Measurements from ENCODE around the gene KIF13A. TPM values are rescaled to one million over a fixed set of nuclear protein-coding genes. Genes with fewer than 3 reads are reported as not detected.
"Not testable (repeated sequence)": the region's sequence is repeated elsewhere in the genome, so short reads cannot be mapped to it uniquely, and the experiment has no call there.

Gene KIF13A
- total RNA-seq, 5 donors from 2014 or later (not counting 1 experiment from before 2014, with no cell fraction given) = 0.55 to 2.0 (median 0.92) TPM

DNA sequence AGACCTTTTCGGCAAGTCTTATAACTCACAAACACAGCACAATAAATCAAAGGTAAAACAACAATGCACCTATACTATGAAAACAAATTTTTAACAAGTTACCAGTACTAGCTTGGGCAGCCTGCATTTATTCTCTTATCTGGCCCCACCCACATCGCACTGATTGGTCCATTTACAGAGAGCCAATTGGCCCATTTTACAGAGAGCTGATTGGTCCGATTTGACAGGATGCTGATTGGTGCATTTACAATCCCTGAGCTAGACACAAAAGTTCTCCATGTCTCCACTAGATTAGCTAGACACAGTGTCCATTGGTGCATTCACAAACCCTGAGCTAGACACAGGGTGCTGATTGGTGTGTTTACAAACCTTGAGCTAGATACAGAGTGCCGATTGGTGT, 23.1 kb upstream of the KIF13A start:
- H3K36me3 ChIP-seq (ENCODE audit: control insufficient read depth in 2 of 2, extremely low read depth in 1 of 2, insufficient read depth in 1 of 2, low read length in 1 of 2); POLR2A ChIA-PET; DNase-seq; H3K27me3 Mint-ChIP-seq; H3K4me3 Mint-ChIP-seq; H3K27me3 ChIP-seq (replicated peaks in 1 of 2; ENCODE audit: control insufficient read depth in 2 of 2, extremely low read depth in 1 of 2, insufficient read depth in 2 of 2, low read length in 1 of 2); H3K27ac ChIP-seq (ENCODE audit: low read length); H3K27ac Mint-ChIP-seq; H3K4me1 Mint-ChIP-seq; H3K4me3 ChIP-seq (ENCODE audit: control insufficient read depth in 1 of 2, extremely low read depth in 1 of 2, low read length in 1 of 2); H3K9me3 ChIP-seq; H3K9me3 Mint-ChIP-seq; H3K4me1 ChIP-seq (ENCODE audit: control insufficient read depth in 1 of 2, extremely low read depth in 1 of 2, insufficient read depth in 2 of 2, low read length in 2 of 2); ATAC-seq (replicated peaks in 1 of 4); CTCF ChIA-PET; H3K36me3 Mint-ChIP-seq: not testable (repeated sequence)
- WGBS (ENCODE audit: insufficient coverage) = 100% methylated on average over 3 of the region's 4 CpGs

DNA sequence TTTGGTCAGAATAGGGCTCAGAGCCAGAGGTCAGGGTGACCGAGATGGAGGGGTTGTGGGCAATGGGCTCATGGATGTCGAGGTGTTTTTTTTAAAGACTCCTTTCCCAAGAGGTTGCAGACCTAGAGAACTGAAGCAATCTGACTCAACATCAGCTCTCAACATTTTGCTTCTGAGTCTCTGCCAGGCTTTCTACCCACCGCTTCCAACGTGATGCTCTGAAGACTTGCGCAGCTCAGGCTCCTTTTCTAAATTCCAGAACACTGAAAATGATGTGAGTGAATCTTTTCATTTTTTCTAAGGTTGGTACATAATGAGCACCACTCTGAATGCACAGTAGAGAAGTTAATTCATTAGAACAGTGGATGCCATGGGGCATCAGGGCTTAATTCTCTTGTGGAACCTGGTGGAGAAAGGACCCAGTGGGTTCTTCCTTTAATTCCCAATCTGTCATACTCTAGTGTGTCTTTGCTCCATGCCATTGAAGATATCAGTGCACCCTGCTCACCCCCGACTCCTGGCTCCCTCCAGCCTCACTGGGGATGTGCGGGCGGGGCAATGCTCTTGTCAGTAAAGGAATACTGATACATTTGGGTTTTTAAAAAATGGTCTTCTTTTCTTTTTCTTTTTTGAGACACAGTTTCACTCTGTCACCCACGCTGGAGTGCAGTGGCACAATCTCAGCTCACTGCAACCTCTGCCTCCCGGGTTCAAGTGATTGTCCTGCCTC, 17.0 kb upstream of the KIF13A start:
- WGBS (ENCODE audit: insufficient coverage) = no CpG with 5 or more reads among the region's 10 CpGs
- Histone ChIP-seq H3K9me3 (no peaks in the 10 kb centered on the region), H3K27me3 (replicated peaks in 1 of 2; ENCODE audit: control insufficient read depth in 2 of 2, extremely low read depth in 1 of 2, insufficient read depth in 2 of 2, low read length in 1 of 2) (no peaks in the 10 kb centered on the region), H3K4me3 (ENCODE audit: control insufficient read depth in 1 of 2, extremely low read depth in 1 of 2, low read length in 1 of 2) (no peak overlapping the region), H3K27ac (ENCODE audit: low read length) (no peak overlapping the region), H3K36me3 (ENCODE audit: control insufficient read depth in 2 of 2, extremely low read depth in 1 of 2, insufficient read depth in 1 of 2, low read length in 1 of 2) (no peaks in the 10 kb centered on the region), H3K4me1 (ENCODE audit: control insufficient read depth in 1 of 2, extremely low read depth in 1 of 2, insufficient read depth in 2 of 2, low read length in 2 of 2) (no peaks in the 10 kb centered on the region)
- H3K36me3 Mint-ChIP-seq = no peaks in the 10 kb centered on the region
- H3K27ac Mint-ChIP-seq = no peak overlapping the region
- peaks cover under 1 to 7% of the 10 kb centered on the region in 2 donors for H3K27me3 Mint-ChIP-seq
- DNase-seq (no peak), ATAC-seq (replicated peaks in 1 of 4) (no peak)
- POLR2A ChIA-PET = interaction anchor here in 1 of 2 donors (0.6 kb wide), 1 partner anchor 10 kb away, joined by 3 read pairs; no protein-coding TSS in a partner anchor
- no peak overlapping the region for H3K4me3 Mint-ChIP-seq
- no peaks in the 10 kb centered on the region for H3K4me1 Mint-ChIP-seq
- H3K9me3 Mint-ChIP-seq = no peaks in the 10 kb centered on the region
- CTCF ChIA-PET = no interaction called here

DNA sequence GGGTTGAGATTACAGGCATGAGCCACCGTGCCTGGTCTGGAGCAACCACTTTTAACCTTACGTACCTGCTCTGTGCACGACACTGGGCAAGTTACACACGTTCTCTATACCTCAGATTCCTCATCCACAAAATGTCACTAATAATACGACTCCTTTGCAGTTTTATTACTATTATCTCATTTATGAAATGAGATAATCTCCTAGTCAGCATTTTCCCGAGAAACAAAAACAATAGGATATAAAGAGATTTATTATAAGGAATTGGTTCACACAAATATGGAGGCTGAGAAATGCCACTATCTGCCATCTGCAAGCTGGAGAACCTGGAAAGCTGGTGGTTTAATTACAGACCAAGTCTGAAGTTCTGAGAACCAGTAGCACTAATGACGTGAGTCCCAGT, 12.0 kb upstream of the KIF13A start:
- Mint-ChIP-seq H3K4me3 (no peak overlapping the region), H3K4me1 (no peaks in the 10 kb centered on the region), H3K9me3 (no peaks in the 10 kb centered on the region), H3K27ac (no peak overlapping the region), H3K27me3 (peaks cover 21 to 38% of the 10 kb centered on the region in 2 donors), H3K36me3 (no peaks in the 10 kb centered on the region)
- no peaks in the 10 kb centered on the region for H3K9me3 ChIP-seq
- POLR2A ChIA-PET = no interaction called here
- no peaks in the 10 kb centered on the region for H3K4me1 ChIP-seq (ENCODE audit: control insufficient read depth in 1 of 2, extremely low read depth in 1 of 2, insufficient read depth in 2 of 2, low read length in 2 of 2)
- ATAC-seq (replicated peaks in 1 of 4) (no peak), DNase-seq (no peak)
- WGBS (ENCODE audit: insufficient coverage) = 71% methylated on average over 2 of the region's 7 CpGs
- H3K4me3 ChIP-seq (ENCODE audit: control insufficient read depth in 1 of 2, extremely low read depth in 1 of 2, low read length in 1 of 2) = no peak overlapping the region
- no peak overlapping the region for H3K27ac ChIP-seq (ENCODE audit: low read length)
- CTCF ChIA-PET = no interaction called here
- no peaks in the 10 kb centered on the region for H3K36me3 ChIP-seq (ENCODE audit: control insufficient read depth in 2 of 2, extremely low read depth in 1 of 2, insufficient read depth in 1 of 2, low read length in 1 of 2)
- peaks cover 0 to 3% of the 10 kb centered on the region in 2 experiments for H3K27me3 ChIP-seq (replicated peaks in 1 of 2; ENCODE audit: control insufficient read depth in 2 of 2, extremely low read depth in 1 of 2, insufficient read depth in 2 of 2, low read length in 1 of 2)

DNA sequence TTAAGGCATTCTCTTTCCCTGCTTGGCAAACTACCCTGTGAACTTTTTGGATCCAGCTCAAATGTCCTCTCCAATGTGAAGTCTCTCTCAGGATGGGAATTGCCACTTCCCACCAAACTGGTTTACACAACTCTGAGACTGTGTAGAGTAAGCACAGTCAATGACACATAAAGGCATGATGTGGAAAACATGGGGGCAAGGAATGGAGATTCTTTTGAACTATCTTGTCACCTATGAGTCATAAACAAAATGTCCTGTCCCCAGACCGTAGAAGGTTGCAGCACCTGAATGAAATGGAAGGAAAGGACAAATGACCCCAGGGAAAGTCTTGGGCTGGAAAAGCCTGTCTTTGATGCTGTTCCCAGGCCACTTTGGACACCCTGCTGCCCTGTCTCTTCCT, 11.0 kb upstream of the KIF13A start:
- H3K36me3 Mint-ChIP-seq = no peaks in the 10 kb centered on the region
- no peaks in the 10 kb centered on the region for H3K4me1 ChIP-seq (ENCODE audit: control insufficient read depth in 1 of 2, extremely low read depth in 1 of 2, insufficient read depth in 2 of 2, low read length in 2 of 2)
- CTCF ChIA-PET = no interaction called here

DNA sequence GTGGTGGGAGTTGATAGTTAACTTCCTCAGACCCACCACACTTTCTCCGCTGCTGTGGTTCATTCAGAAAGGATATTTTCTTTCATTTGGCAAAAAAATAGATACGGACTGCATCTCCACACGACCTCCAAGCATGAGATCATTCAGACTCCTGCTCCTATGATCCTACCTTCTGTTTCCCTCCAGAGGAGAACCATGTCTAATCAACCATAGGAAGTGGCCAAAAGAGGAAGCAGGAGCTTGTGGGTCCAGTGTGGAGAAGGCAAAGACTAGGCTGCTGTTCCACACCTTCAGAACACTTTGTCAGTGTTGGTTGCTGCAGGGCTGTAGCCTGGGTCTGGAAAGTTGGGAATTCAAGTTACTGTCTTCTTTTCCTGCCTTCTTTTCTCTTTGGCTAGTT, 10.6 kb upstream of the KIF13A start:
- Mint-ChIP-seq H3K27me3 (peaks cover 26 to 42% of the 10 kb centered on the region in 2 donors), H3K27ac (no peak overlapping the region), H3K36me3 (no peaks in the 10 kb centered on the region), H3K4me3 (no peak overlapping the region), H3K4me1 (no peaks in the 10 kb centered on the region), H3K9me3 (no peaks in the 10 kb centered on the region)
- ChIA-PET POLR2A (no interaction called here), CTCF (no interaction called here)
- ATAC-seq (replicated peaks in 1 of 4) = no peak
- no peak overlapping the region for H3K4me3 ChIP-seq (ENCODE audit: control insufficient read depth in 1 of 2, extremely low read depth in 1 of 2, low read length in 1 of 2)
- no peaks in the 10 kb centered on the region for H3K9me3 ChIP-seq
- H3K27me3 ChIP-seq (replicated peaks in 1 of 2; ENCODE audit: control insufficient read depth in 2 of 2, extremely low read depth in 1 of 2, insufficient read depth in 2 of 2, low read length in 1 of 2) = peaks cover 0 to 7% of the 10 kb centered on the region in 2 experiments
- no peaks in the 10 kb centered on the region for H3K36me3 ChIP-seq (ENCODE audit: control insufficient read depth in 2 of 2, extremely low read depth in 1 of 2, insufficient read depth in 1 of 2, low read length in 1 of 2)
- WGBS (ENCODE audit: insufficient coverage) = no CpG with 5 or more reads among the region's 3 CpGs
- H3K27ac ChIP-seq (ENCODE audit: low read length) = no peak overlapping the region
- no peak for DNase-seq
- no peaks in the 10 kb centered on the region for H3K4me1 ChIP-seq (ENCODE audit: control insufficient read depth in 1 of 2, extremely low read depth in 1 of 2, insufficient read depth in 2 of 2, low read length in 2 of 2)

More for the DNA sequence above, 11.0 kb upstream of the KIF13A start:
- H3K4me3 Mint-ChIP-seq = no peak overlapping the region
- Histone ChIP-seq H3K36me3 (ENCODE audit: control insufficient read depth in 2 of 2, extremely low read depth in 1 of 2, insufficient read depth in 1 of 2, low read length in 1 of 2) (no peaks in the 10 kb centered on the region), H3K9me3 (no peaks in the 10 kb centered on the region), H3K27ac (ENCODE audit: low read length) (no peak overlapping the region), H3K27me3 (replicated peaks in 1 of 2; ENCODE audit: control insufficient read depth in 2 of 2, extremely low read depth in 1 of 2, insufficient read depth in 2 of 2, low read length in 1 of 2) (peaks cover 0 to 6% of the 10 kb centered on the region in 2 experiments), H3K4me3 (ENCODE audit: control insufficient read depth in 1 of 2, extremely low read depth in 1 of 2, low read length in 1 of 2) (no peak overlapping the region)
- 43% methylated on average over 1 of the region's 1 CpG for WGBS (ENCODE audit: insufficient coverage)
- no peaks in the 10 kb centered on the region for H3K9me3 Mint-ChIP-seq
- H3K4me1 Mint-ChIP-seq = no peaks in the 10 kb centered on the region
- ATAC-seq (replicated peaks in 1 of 4) (no peak), DNase-seq (no peak)
- POLR2A ChIA-PET = no interaction called here
- H3K27me3 Mint-ChIP-seq = peaks cover 23 to 41% of the 10 kb centered on the region in 2 donors
- H3K27ac Mint-ChIP-seq = no peak overlapping the region

DNA sequence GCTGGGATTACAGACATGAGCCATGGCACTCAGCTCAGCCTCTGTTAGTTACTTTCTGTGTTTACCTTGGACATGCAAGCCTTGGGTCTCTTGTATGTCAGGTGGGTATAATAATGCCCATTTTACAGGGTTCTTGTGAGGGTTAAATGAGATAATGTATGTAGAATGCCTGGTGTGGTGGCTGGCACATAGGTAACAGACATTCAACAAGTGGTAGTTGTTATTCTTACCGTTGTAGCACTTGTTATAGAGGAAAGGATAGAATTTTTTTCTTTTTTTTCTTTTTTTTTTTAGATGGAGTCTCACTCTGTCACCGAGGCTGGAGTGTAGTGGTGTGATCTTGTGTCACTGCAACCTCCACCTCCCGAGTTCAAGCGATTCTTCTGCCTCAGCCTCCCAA, 8.0 kb upstream of the KIF13A start:
- Mint-ChIP-seq H3K4me1 (no peaks in the 10 kb centered on the region), H3K27ac (no peak overlapping the region), H3K27me3 (peaks cover 43 to 61% of the 10 kb centered on the region in 2 donors), H3K36me3 (no peaks in the 10 kb centered on the region), H3K9me3 (no peaks in the 10 kb centered on the region), H3K4me3 (no peak overlapping the region)
- H3K9me3 ChIP-seq = no peaks in the 10 kb centered on the region
- POLR2A ChIA-PET = no interaction called here
- no CpG with 5 or more reads among the region's 4 CpGs for WGBS (ENCODE audit: insufficient coverage)
- no peak overlapping the region for H3K27ac ChIP-seq (ENCODE audit: low read length)
- peaks cover 0 to 22% of the 10 kb centered on the region in 2 experiments for H3K27me3 ChIP-seq (replicated peaks in 1 of 2; ENCODE audit: control insufficient read depth in 2 of 2, extremely low read depth in 1 of 2, insufficient read depth in 2 of 2, low read length in 1 of 2)
- no peaks in the 10 kb centered on the region for H3K4me1 ChIP-seq (ENCODE audit: control insufficient read depth in 1 of 2, extremely low read depth in 1 of 2, insufficient read depth in 2 of 2, low read length in 2 of 2)
- CTCF ChIA-PET = no interaction called here
- no peak for ATAC-seq (replicated peaks in 1 of 4)
- no peak for DNase-seq
- H3K36me3 ChIP-seq (ENCODE audit: control insufficient read depth in 2 of 2, extremely low read depth in 1 of 2, insufficient read depth in 1 of 2, low read length in 1 of 2) = no peaks in the 10 kb centered on the region
- no peak overlapping the region for H3K4me3 ChIP-seq (ENCODE audit: control insufficient read depth in 1 of 2, extremely low read depth in 1 of 2, low read length in 1 of 2)

Measured in T-cell (primary cell).